SK-N-SH (cell line): ENCODE measurements around the gene SLC13A3. TPM values are rescaled to one million over a fixed set of nuclear protein-coding genes. Genes with fewer than 3 reads are reported as not detected.

Experiments used
- CTCF ChIA-PET: fragments of 300-600, 350-600 bp; formaldehyde crosslinking; extraction: SDS; loops from one replicate; lab custom pipeline; 2021; lab: Yijun Ruan, JAX
- POLR2A ChIA-PET: fragments of 350-600 bp; sonication (Branson Sonifier 250); formaldehyde crosslinking; extraction: SDS; loops from one replicate; lab custom pipeline; 2020; ENCODE audit warnings: antibody characterized with exemption, inconsistent platforms; lab: Yijun Ruan, JAX
- DNase-seq: peaks from one replicate; pipeline ENCODE4 v3.0.0; 2012
- H2AFZ ChIP-seq: fragments of 200-600 bp; sonication (generic); 2 replicates; pipeline ENCODE4 v1.8.1; 2016; ENCODE audit warnings: antibody characterized with exemption, mild to moderate bottlenecking, low read depth
- H3F3A ChIP-seq: fragments of 200-600 bp; sonication (generic); replicated peaks from 2 replicates; pipeline ENCODE3; 2016; ENCODE audit warnings: antibody characterized with exemption, mild to moderate bottlenecking; ENCODE audit not compliant: insufficient read depth
- H3K27ac ChIP-seq, 2 experiments: fragments of 200-500 bp in 1 of 2; fragments of 200-600 bp in 1 of 2; sonication (Bioruptor generic) in 1 of 2; sonication (generic), shearing (Covaris generic) in 1 of 2; 2 replicates each; pipeline versions ENCODE4 v1.5.1 to v1.6.1; 2014 to 2016; ENCODE audit warnings: low read depth in 2 of 2, inconsistent platforms in 1 of 2, low read length in 1 of 2, mild to moderate bottlenecking in 1 of 2, mixed read lengths in 1 of 2
- H3K27me3 ChIP-seq: fragments of 200-600 bp; sonication (generic), shearing (Covaris generic); 2 replicates; pipeline ENCODE4 v1.6.1; 2016; ENCODE audit warnings: mixed run types; ENCODE audit not compliant: insufficient read depth
- H3K36me3 ChIP-seq, 2 experiments: fragments of 200-500 bp in 1 of 2; fragments of 200-600 bp in 1 of 2; sonication (Bioruptor generic) in 1 of 2; sonication (generic) in 1 of 2; replicated peaks in 1 of 2; 2 replicates each; pipeline versions ENCODE3 to v1.5.1; 2014 to 2016; ENCODE audit warnings: low read length in 1 of 2, mild to moderate bottlenecking in 1 of 2; ENCODE audit not compliant: insufficient read depth in 2 of 2, control insufficient read depth in 1 of 2
- H3K4me1 ChIP-seq, 2 experiments: fragments of 200-500 bp in 1 of 2; fragments of 200-600 bp in 1 of 2; sonication (Bioruptor generic) in 1 of 2; sonication (generic), shearing (Covaris generic) in 1 of 2; 2 replicates each; pipeline versions ENCODE4 v1.5.1 to v1.6.1; 2014 to 2016; ENCODE audit warnings: low read depth in 1 of 2, low read length in 1 of 2, mixed run types in 1 of 2; ENCODE audit not compliant: insufficient read depth in 2 of 2, control insufficient read depth in 1 of 2
- H3K4me2 ChIP-seq: fragments of 200-600 bp; sonication (generic), shearing (Covaris generic); 2 replicates; pipeline ENCODE4 v1.6.1; 2017; ENCODE audit warnings: mixed run types
- H3K4me3 ChIP-seq, 2 experiments: fragments of 200-500 bp in 1 of 2; fragments of 200-600 bp in 1 of 2; sonication (Bioruptor generic) in 1 of 2; sonication (generic), shearing (Covaris generic) in 1 of 2; 2 replicates each; pipeline versions ENCODE4 v1.5.1 to v1.8.1; 2014 to 2016; ENCODE audit warnings: low read depth in 2 of 2, inconsistent platforms in 1 of 2, low read length in 1 of 2, mild to moderate bottlenecking in 1 of 2, mixed read lengths in 1 of 2, moderate library complexity in 1 of 2
- H3K79me2 ChIP-seq: fragments of 200-600 bp; sonication (generic); 2 replicates; pipeline ENCODE4 v1.8.1; 2017; ENCODE audit warnings: mild to moderate bottlenecking; ENCODE audit not compliant: insufficient read depth
- H3K9ac ChIP-seq: fragments of 200-600 bp; sonication (generic); 2 replicates; pipeline ENCODE4 v1.6.1; 2017; ENCODE audit warnings: mixed run types
- H3K9me2 ChIP-seq: fragments of 200-600 bp; sonication (generic); 2 replicates; pipeline ENCODE4 v1.6.1; 2017; ENCODE audit warnings: mixed run types
- H3K9me3 ChIP-seq: fragments of 200-600 bp; sonication (generic); 2 replicates; pipeline ENCODE4 v1.6.1; 2017; ENCODE audit warnings: mixed run types, mild to moderate bottlenecking, moderate library complexity
- H4K20me1 ChIP-seq: fragments of 200-600 bp; sonication (generic); 2 replicates; pipeline ENCODE4 v1.6.1; 2017; ENCODE audit warnings: mild to moderate bottlenecking, mixed run types; ENCODE audit not compliant: insufficient read depth
- CHD2 ChIP-seq: fragments of 150-350 bp; IDR thresholded peaks from 2 replicates; pipeline ENCODE4 v1.6.1; 2018; ENCODE audit warnings: low read length; ENCODE audit not compliant: partially characterized antibody
- CTCF ChIP-seq: fragments of 200-600 bp; sonication (generic); IDR thresholded peaks from 2 replicates; pipeline ENCODE4 v1.6.1; 2017; ENCODE audit warnings: antibody characterized with exemption, mild to moderate bottlenecking, moderate library complexity
- ELF1 ChIP-seq: IDR thresholded peaks from 2 replicates; pipeline ENCODE4 v1.4.0; 2012
- EP300 ChIP-seq, 2 experiments: IDR thresholded peaks; 2 replicates each; pipeline versions ENCODE4 v1.4.0 to v1.6.1; 2012; ENCODE audit warnings: borderline replicate concordance in 1 of 2, low read depth in 1 of 2, low read length in 1 of 2
- EZH2phosphoT487 ChIP-seq: fragments of 200-600 bp; sonication (generic); IDR thresholded peaks from 2 replicates; pipeline ENCODE4 v1.6.1; 2017; ENCODE audit warnings: low read depth, mixed run types, mild to moderate bottlenecking, antibody characterized with exemption, moderate library complexity, borderline replicate concordance
- FOXM1 ChIP-seq: IDR thresholded peaks from 2 replicates; pipeline ENCODE4 v1.4.0; 2012; ENCODE audit warnings: low read depth, mild to moderate bottlenecking
- GABPA ChIP-seq: IDR thresholded peaks from 2 replicates; pipeline ENCODE4 v1.4.0; 2012; ENCODE audit warnings: low read depth, mild to moderate bottlenecking
- MEF2A ChIP-seq: IDR thresholded peaks from 2 replicates; pipeline ENCODE4 v1.4.0; 2012; ENCODE audit warnings: low read depth, borderline replicate concordance
- NFIC ChIP-seq: IDR thresholded peaks from 2 replicates; pipeline ENCODE4 v1.4.0; 2012; ENCODE audit warnings: borderline replicate concordance
- RAD21 ChIP-seq: IDR thresholded peaks from 2 replicates; pipeline ENCODE4 v1.6.1; 2012; ENCODE audit warnings: mild to moderate bottlenecking, low read length
- RCOR1 ChIP-seq: fragments of 150-350 bp; IDR thresholded peaks from 2 replicates; pipeline ENCODE4 v1.6.1; 2017; ENCODE audit warnings: antibody characterized with exemption, low read length
- RFX5 ChIP-seq: IDR thresholded peaks from 2 replicates; pipeline ENCODE4 v1.6.1; 2012; ENCODE audit warnings: mild to moderate bottlenecking, improper control_type of control experiment, low read length
- RXRA ChIP-seq: IDR thresholded peaks from 2 replicates; pipeline ENCODE4 v1.4.0; 2012; ENCODE audit warnings: low read depth, mild to moderate bottlenecking, borderline replicate concordance
- SMC3 ChIP-seq: IDR thresholded peaks from 2 replicates; pipeline ENCODE4 v1.6.1; 2012; ENCODE audit warnings: low read depth, low read length, improper control_type of control experiment
- WGBS: methylation state at CpG from one replicate; pipeline ENCODE4 v1.1.6; 2017; ENCODE audit warnings: low lambda C conversion rate; 5-methylcytosine and 5-hydroxymethylcytosine counted together
- polyA plus RNA-seq, 3 experiments: library from polyadenylated mRNA; depleted of rRNA; stranded (reverse); fragments of >200 nt; gene quantifications; 2 replicates each; pipeline ENCODE4 v1.2.3, GENCODE V29; 2012
- TF ChIP-seq, protein P1 (sequence below): fragments of 150-350 bp; IDR thresholded peaks from 2 replicates; pipeline ENCODE4 v1.6.1; 2017; ENCODE audit warnings: antibody characterized with exemption, low read length, low read depth, borderline replicate concordance

Gene SLC13A3
- polyA plus RNA-seq, 1 of the 3 experiments (the other 2 are of a cell fraction): 0.10 TPM

DNA sequence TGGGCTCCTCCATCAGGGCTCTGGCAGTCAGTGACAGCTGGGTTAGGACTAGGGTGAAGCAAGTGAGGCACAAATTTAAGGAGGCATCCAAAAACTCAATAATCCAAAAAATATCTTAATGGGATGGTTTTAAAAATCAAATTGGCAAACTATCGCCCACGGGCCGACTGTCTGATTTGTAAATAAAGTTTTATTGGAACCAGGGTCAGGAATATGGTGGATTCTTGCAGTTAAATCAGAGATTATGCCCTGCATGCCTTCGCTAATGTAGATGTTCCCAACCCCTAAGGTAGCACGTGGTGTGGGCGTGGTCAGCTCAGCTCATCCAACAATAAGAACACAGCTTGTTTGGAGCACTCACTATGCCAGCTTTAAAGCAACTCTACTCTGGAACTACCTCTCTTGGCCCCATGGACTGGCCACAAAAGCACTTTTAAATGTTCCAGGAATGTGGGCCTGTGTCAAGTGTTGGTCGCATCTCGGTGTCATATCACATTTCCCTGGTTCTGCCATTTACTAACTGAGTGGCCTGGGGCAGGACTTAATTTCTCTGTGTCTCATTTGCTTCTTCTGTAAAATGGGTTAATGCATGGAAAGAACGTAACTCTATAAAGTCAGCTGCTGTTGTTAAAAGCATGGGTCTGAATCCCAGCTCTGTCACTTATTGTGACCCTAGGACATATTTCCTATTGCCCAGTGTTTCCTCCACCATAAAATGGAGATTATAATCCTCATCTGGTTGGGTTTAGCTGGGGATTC is 31.0 kb upstream of the SLC13A3 start:
- Histone ChIP-seq H3K79me2 (peaks cover 42% of the 10 kb centered on the region), H3K27ac (no peak overlapping the region), H3K9me3 (no peaks in the 10 kb centered on the region), H3K27me3 (no peaks in the 10 kb centered on the region), H4K20me1 (0 out of 2 replicates have a peak, but pooled peaks cover 20% of the 10 kb centered on the region), H3F3A (no peaks in the 10 kb centered on the region), H2AFZ (no peak overlapping the region), H3K9ac (no peak overlapping the region), H3K36me3 (peaks cover 17 to 30% of the 10 kb centered on the region in 2 experiments), H3K4me1 (peaks cover 0 to 7% of the 10 kb centered on the region in 2 experiments; a peak in 1 of 4 replicates), H3K4me2 (no peak overlapping the region), H3K9me2 (no peaks in the 10 kb centered on the region), H3K4me3 (no peak overlapping the region)
- ChIA-PET CTCF (interaction anchor here (0.6 to 6.4 kb wide), 19 partner anchors 10 to 317 kb away, joined by 3 to 116 read pairs (median 5); partner anchors contain the start of genes OCSTAMP and ZNF334), POLR2A (no interaction called here)
- no peak for DNase-seq
- 88% methylated on average over 9 of the region's 9 CpGs for WGBS
- TF ChIP-seq RFX5: no peak

- H3F3A ChIP-seq: no peaks in the 10 kb centered on the region
- peaks cover 32% of the 10 kb centered on the region for H3K79me2 ChIP-seq
- no peak overlapping the region for H2AFZ ChIP-seq
- H3K4me3 ChIP-seq: peak overlapping the region in 1 of 2 experiments; percentile 50; a peak in 1 of 4 replicates
- H3K36me3 ChIP-seq: peaks cover 11 to 23% of the 10 kb centered on the region in 2 experiments
- H3K4me2 ChIP-seq: no peak overlapping the region
- 57% methylated on average over 13 of the region's 14 CpGs for WGBS
- H3K9ac ChIP-seq: no peak overlapping the region
- ChIA-PET CTCF (interaction anchor here (0.6 to 6.4 kb wide), 33 partner anchors 7 to 1604 kb away, joined by 3 to 116 read pairs (median 4); partner anchors contain the start of genes OCSTAMP, TP53RK and ZNF334), POLR2A (no interaction called here)
- H3K9me2 ChIP-seq: no peaks in the 10 kb centered on the region
- 0 out of 2 replicates have a peak, but pooled peaks cover 20% of the 10 kb centered on the region for H4K20me1 ChIP-seq
- no peak overlapping the region for H3K27ac ChIP-seq
- H3K4me1 ChIP-seq: peaks cover 0 to 4% of the 10 kb centered on the region in 2 experiments; a peak in 1 of 4 replicates
- peak; percentile 86 for TF ChIP-seq SMC3
- TF ChIP-seq RXRA: no peak
- peak; percentile 81 for TF ChIP-seq CTCF
- peak; percentile 78 for TF ChIP-seq RAD21
- no peaks in the 10 kb centered on the region for H3K27me3 ChIP-seq
- H3K9me3 ChIP-seq: no peaks in the 10 kb centered on the region
- peak; percentile 67 for DNase-seq
Observed at GRCh38 chr20:46681032-46681854, 30.0 kb upstream of the SLC13A3 start.

GRCh38 chr20:46680684-46681031 is 29.4 kb upstream of the SLC13A3 start:
- H4K20me1 ChIP-seq: 0 out of 2 replicates have a peak, but pooled peaks cover 20% of the 10 kb centered on the region
- no peak overlapping the region for H2AFZ ChIP-seq
- H3K4me2 ChIP-seq: no peak overlapping the region
- no peaks in the 10 kb centered on the region for H3K27me3 ChIP-seq
- DNase-seq: no peak
- H3K27ac ChIP-seq: no peak overlapping the region
- no peaks in the 10 kb centered on the region for H3K9me2 ChIP-seq
- POLR2A ChIA-PET: no interaction called here
- H3K4me3 ChIP-seq: no peak overlapping the region
- peaks cover 7 to 17% of the 10 kb centered on the region in 2 experiments for H3K36me3 ChIP-seq
- H3K9me3 ChIP-seq: no peaks in the 10 kb centered on the region
- 100% methylated on average over 2 of the region's 2 CpGs for WGBS
- H3K4me1 ChIP-seq: peaks cover 0 to 4% of the 10 kb centered on the region in 2 experiments; a peak in 1 of 4 replicates
- peaks cover 26% of the 10 kb centered on the region for H3K79me2 ChIP-seq
- H3K9ac ChIP-seq: no peak overlapping the region
- CTCF ChIA-PET: interaction anchor here (0.6 to 6.4 kb wide), 30 partner anchors 8 to 1603 kb away, joined by 3 to 116 read pairs (median 4); partner anchors contain the start of genes OCSTAMP, TP53RK and ZNF334
- H3F3A ChIP-seq: no peaks in the 10 kb centered on the region
- no peak for TF ChIP-seq NFIC
- TF ChIP-seq EP300 (IDR thresholded peaks at IDR 0.05; ENCODE audit: borderline replicate concordance in 1 of 2, low read depth in 1 of 2, low read length in 1 of 2): no peak
- no peak for TF ChIP-seq RFX5
- TF ChIP-seq ELF1: no peak
- TF ChIP-seq FOXM1: no peak
- no peak for TF ChIP-seq EZH2phosphoT487
- TF ChIP-seq RXRA: no peak
- no peak for TF ChIP-seq GABPA
- no peak for TF ChIP-seq RCOR1
- TF ChIP-seq, protein P1, sequence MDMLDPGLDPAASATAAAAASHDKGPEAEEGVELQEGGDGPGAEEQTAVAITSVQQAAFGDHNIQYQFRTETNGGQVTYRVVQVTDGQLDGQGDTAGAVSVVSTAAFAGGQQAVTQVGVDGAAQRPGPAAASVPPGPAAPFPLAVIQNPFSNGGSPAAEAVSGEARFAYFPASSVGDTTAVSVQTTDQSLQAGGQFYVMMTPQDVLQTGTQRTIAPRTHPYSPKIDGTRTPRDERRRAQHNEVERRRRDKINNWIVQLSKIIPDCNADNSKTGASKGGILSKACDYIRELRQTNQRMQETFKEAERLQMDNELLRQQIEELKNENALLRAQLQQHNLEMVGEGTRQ: no peak
- TF ChIP-seq CHD2: no peak
- no peak for TF ChIP-seq MEF2A
